Measurements from ENCODE around the gene ODF4. TPM values are rescaled to one million over a fixed set of nuclear protein-coding genes. Genes with fewer than 3 reads are reported as not detected.

The ODF4 gene
- total RNA-seq, 1 donor from 2014 or later = not detected

GRCh38 chr17:8322061-8322460 is 17.6 kb upstream of the ODF4 start:
- no peak for DNase-seq (ENCODE audit: low read depth)
- Histone ChIP-seq H3K36me3 (ENCODE audit: control insufficient read depth, insufficient read depth, low read length) (no peaks in the 10 kb centered on the region), H3K4me3 (ENCODE audit: low read depth, low read length) (no peak overlapping the region), H3K27me3 (ENCODE audit: control insufficient read depth, insufficient read depth, low read length) (peaks cover 16% of the 10 kb centered on the region)
- TF ChIP-seq, protein P1, sequence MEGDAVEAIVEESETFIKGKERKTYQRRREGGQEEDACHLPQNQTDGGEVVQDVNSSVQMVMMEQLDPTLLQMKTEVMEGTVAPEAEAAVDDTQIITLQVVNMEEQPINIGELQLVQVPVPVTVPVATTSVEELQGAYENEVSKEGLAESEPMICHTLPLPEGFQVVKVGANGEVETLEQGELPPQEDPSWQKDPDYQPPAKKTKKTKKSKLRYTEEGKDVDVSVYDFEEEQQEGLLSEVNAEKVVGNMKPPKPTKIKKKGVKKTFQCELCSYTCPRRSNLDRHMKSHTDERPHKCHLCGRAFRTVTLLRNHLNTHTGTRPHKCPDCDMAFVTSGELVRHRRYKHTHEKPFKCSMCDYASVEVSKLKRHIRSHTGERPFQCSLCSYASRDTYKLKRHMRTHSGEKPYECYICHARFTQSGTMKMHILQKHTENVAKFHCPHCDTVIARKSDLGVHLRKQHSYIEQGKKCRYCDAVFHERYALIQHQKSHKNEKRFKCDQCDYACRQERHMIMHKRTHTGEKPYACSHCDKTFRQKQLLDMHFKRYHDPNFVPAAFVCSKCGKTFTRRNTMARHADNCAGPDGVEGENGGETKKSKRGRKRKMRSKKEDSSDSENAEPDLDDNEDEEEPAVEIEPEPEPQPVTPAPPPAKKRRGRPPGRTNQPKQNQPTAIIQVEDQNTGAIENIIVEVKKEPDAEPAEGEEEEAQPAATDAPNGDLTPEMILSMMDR (IDR thresholded peaks at IDR 0.05; ENCODE audit: insufficient read depth, low read length, poor library complexity, severe bottlenecking) = no peak

DNA sequence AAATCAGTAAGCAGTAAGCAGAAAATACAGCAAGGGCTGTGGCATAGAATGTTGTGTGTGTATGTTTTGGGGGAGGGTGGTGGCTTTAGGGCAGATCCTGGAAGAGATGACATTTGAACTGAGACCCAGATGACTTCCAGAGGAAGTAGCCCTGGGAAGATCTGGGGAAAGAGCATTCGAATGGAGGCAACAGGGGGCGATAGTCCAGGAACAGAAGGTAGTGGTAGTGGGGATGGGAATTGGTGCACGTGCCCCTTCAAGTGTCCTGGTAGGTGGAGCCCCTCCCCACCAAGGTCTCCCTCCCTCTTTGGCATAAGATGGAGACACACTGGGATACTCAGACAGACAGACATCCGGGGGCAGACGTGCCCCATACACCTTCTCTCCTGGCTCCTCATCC is 15.5 kb upstream of the ODF4 start:
- Histone ChIP-seq H3K36me3 (ENCODE audit: control insufficient read depth, insufficient read depth, low read length) (no peaks in the 10 kb centered on the region), H3K4me3 (ENCODE audit: low read depth, low read length) (no peak overlapping the region), H3K27me3 (ENCODE audit: control insufficient read depth, insufficient read depth, low read length) (peaks cover 11% of the 10 kb centered on the region)
- TF ChIP-seq, protein P1 (IDR thresholded peaks at IDR 0.05; ENCODE audit: insufficient read depth, low read length, poor library complexity, severe bottlenecking) = no peak
- DNase-seq (ENCODE audit: low read depth) = no peak

DNA sequence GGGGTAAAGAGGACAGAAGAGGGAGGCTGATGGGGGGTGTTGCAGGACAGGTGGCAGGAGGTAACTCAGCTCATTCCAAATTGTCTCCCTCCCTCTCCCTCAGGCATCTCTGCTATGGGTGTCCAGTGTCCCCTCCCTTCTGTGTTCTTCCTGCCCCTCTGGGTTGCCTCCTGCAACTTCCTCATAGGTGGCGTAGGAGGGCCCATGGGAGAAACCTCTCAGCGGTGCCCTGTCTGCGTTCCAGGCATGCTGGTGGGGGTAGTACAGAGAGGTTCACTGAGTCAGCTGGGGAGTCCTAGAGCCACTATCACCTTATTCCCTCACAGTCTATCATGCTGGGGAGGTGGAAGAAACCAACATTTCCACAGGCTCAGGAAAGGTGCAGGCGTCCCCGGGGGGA is 14.7 kb upstream of the ODF4 start:
- peaks cover 11% of the 10 kb centered on the region for H3K27me3 ChIP-seq (ENCODE audit: control insufficient read depth, insufficient read depth, low read length)
- TF ChIP-seq, protein P1 (IDR thresholded peaks at IDR 0.05; ENCODE audit: insufficient read depth, low read length, poor library complexity, severe bottlenecking) = no peak
- DNase-seq (ENCODE audit: low read depth) = no peak
- no peak overlapping the region for H3K4me3 ChIP-seq (ENCODE audit: low read depth, low read length)
- no peaks in the 10 kb centered on the region for H3K36me3 ChIP-seq (ENCODE audit: control insufficient read depth, insufficient read depth, low read length)

DNA sequence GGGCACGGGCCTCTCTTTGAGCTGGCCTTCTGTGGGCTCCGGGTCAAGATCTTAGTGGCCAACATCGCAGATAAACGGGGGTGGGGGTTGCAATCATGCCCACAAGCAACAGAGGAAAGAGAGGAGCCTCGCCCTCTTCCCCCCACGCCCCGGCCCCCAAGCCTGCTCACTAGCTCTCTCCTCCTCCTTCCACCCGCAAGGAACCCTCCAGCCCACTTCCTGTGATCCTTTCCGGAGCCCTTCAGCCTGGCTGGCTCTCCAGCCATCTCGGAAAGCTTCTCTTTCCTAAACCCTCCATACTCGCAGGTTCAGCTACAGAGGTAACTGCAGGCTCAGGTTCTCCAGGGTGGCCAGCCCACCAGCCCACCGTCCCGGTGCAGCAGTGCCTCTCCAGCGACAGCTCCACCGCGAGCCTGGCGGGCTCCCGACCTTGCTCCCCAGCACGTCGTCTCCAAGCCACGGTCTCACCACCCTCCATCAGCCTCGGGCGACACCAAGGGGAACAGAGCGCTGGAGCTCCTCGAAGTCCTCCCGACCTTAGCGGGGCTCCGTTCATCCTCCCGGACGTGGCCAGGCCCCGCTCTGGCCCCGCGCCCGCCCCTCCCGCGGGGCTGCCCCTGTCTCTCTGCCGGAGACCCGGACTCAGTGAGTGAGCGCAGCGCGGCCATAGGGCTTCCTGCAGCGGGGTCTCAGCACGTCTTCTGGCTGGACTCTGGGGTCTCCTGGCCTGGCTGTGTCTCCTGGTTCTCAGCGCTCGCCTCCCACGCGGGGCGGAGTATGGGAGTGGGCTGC is 12.9 kb upstream of the ODF4 start:
- Histone ChIP-seq H3K36me3 (ENCODE audit: control insufficient read depth, insufficient read depth, low read length) (no peaks in the 10 kb centered on the region), H3K27me3 (ENCODE audit: control insufficient read depth, insufficient read depth, low read length) (peaks cover 9% of the 10 kb centered on the region), H3K4me3 (ENCODE audit: low read depth, low read length) (peak overlapping the region; percentile 40)
- TF ChIP-seq, protein P1 (IDR thresholded peaks at IDR 0.05; ENCODE audit: insufficient read depth, low read length, poor library complexity, severe bottlenecking) = no peak
- DNase-seq (ENCODE audit: low read depth) = no peak

GRCh38 chr17:8327303-8327649 is 12.4 kb upstream of the ODF4 start:
- Histone ChIP-seq H3K27me3 (ENCODE audit: control insufficient read depth, insufficient read depth, low read length) (peaks cover 9% of the 10 kb centered on the region), H3K4me3 (ENCODE audit: low read depth, low read length) (peak overlapping the region; percentile 40), H3K36me3 (ENCODE audit: control insufficient read depth, insufficient read depth, low read length) (no peaks in the 10 kb centered on the region)
- TF ChIP-seq, protein P1 (IDR thresholded peaks at IDR 0.05; ENCODE audit: insufficient read depth, low read length, poor library complexity, severe bottlenecking) = no peak
- no peak for DNase-seq (ENCODE audit: low read depth)

GRCh38 chr17:8332128-8332527 is 7.5 kb upstream of the ODF4 start:
- peaks cover 6% of the 10 kb centered on the region for H3K27me3 ChIP-seq (ENCODE audit: control insufficient read depth, insufficient read depth, low read length)
- no peaks in the 10 kb centered on the region for H3K36me3 ChIP-seq (ENCODE audit: control insufficient read depth, insufficient read depth, low read length)
- H3K4me3 ChIP-seq (ENCODE audit: low read depth, low read length) = no peak overlapping the region
- DNase-seq (ENCODE audit: low read depth) = no peak
- TF ChIP-seq, protein P1 (IDR thresholded peaks at IDR 0.05; ENCODE audit: insufficient read depth, low read length, poor library complexity, severe bottlenecking) = no peak
